LHCN-M2 (cell line): Measurements from ENCODE around the gene FAM124A. TPM values are rescaled to one million over a fixed set of nuclear protein-coding genes. Genes with fewer than 3 reads are reported as not detected.
A peak's percentile ranks its signal among the peaks of the same experiment; 100 is the strongest.
"Not testable (repeated sequence)": the region's sequence is repeated elsewhere in the genome, so short reads cannot be mapped to it uniquely, and the experiment has no call there.

Source experiments
- DNase-seq: peaks from one replicate; pipeline ENCODE4 v3.0.0-alpha.2; 2012; ENCODE audit warnings: low read depth
- total RNA-seq: library from RNA; depleted of rRNA; stranded (reverse); fragments of >200 nt; gene quantifications from 2 replicates; pipeline ENCODE4 v1.2.3, GENCODE V29; 2014

Gene FAM124A
- total RNA-seq, 1 experiment from 2014 or later, result not detected

- no peak for DNase-seq
Observed at GRCh38 chr13:51267622-51268021, 45.4 kb downstream of the FAM124A start.

GRCh38 chr13:51269039-51269438, 46.8 kb downstream of the FAM124A start:
- DNase-seq, result peak; percentile 52

- DNase-seq, result no peak
Observed at GRCh38 chr13:51270623-51271415, 48.6 kb downstream of the FAM124A start.

GRCh38 chr13:51271528-51272085, 49.4 kb downstream of the FAM124A start:
- no peak for DNase-seq

GRCh38 chr13:51275101-51275500, 52.9 kb downstream of the FAM124A start:
- DNase-seq, result no peak

- no peak for DNase-seq
Observed at GRCh38 chr13:51276636-51277035, 54.4 kb downstream of the FAM124A start.

- DNase-seq, result no peak
Observed at GRCh38 chr13:51277928-51278327, 55.7 kb downstream of the FAM124A start.

GRCh38 chr13:51278426-51279130, 56.4 kb downstream of the FAM124A start:
- no peak for DNase-seq

- no peak for DNase-seq
Observed at GRCh38 chr13:51280379-51280940, 58.3 kb downstream of the FAM124A start.

GRCh38 chr13:51282322-51282721, 60.1 kb downstream of the FAM124A start:
- DNase-seq, result no peak

- not testable (repeated sequence) for DNase-seq
Observed at GRCh38 chr13:51282923-51283322, 60.7 kb downstream of the FAM124A start.

- no peak for DNase-seq
Observed at GRCh38 chr13:51283371-51283770, 61.2 kb downstream of the FAM124A start.

- no peak for DNase-seq
Observed at GRCh38 chr13:51284339-51284738, 62.1 kb downstream of the FAM124A start.

GRCh38 chr13:51286135-51287002, 64.2 kb downstream of the FAM124A start:
- peak; percentile 53 for DNase-seq

- no peak for DNase-seq
Observed at GRCh38 chr13:51287758-51288157, 65.6 kb downstream of the FAM124A start.

- DNase-seq, result not testable (repeated sequence)
Observed at GRCh38 chr13:51288254-51288653, 66.1 kb downstream of the FAM124A start.

- no peak for DNase-seq
Observed at GRCh38 chr13:51291341-51291740, 69.1 kb downstream of the FAM124A start.

- no peak for DNase-seq
Observed at GRCh38 chr13:51292000-51292565, 69.9 kb downstream of the FAM124A start.

GRCh38 chr13:51297556-51297955, 75.4 kb downstream of the FAM124A start:
- no peak for DNase-seq

- DNase-seq, result no peak
Observed at GRCh38 chr13:51298812-51299211, 76.6 kb downstream of the FAM124A start.

- DNase-seq, result no peak
Observed at GRCh38 chr13:51303063-51303552, 80.9 kb downstream of the FAM124A start.
